GM21447 (cell line): Measurements from ENCODE around the gene ILKAP.

Experiments used
- ATAC-seq: cut with Tn5 transposase; IDR thresholded peaks from one replicate; pipeline ENCODE4 v1.9.1; 2021; ENCODE audit not compliant: unreplicated experiment

ILKAP gene

GRCh38 chr2:238138331-238139195, 64.9 kb downstream of the ILKAP start, which contains the start of gene KLHL30:
TSS of gene KLHL30 (plus strand) at chr2:238138668. CDS start at chr2:238140755, 2,087 bp downstream.
- ATAC-seq, result no peak

GRCh38 chr2:238137885-238138284, 65.6 kb downstream of the ILKAP start:
- ATAC-seq, result no peak

GRCh38 chr2:238136820-238137537, 66.5 kb downstream of the ILKAP start:
- ATAC-seq, result no peak

- no peak for ATAC-seq
These were observed 67.8 kb downstream of the ILKAP start for GRCh38 chr2:238135601-238136150.

GRCh38 chr2:238134393-238134785, 69.1 kb downstream of the ILKAP start:
- no peak for ATAC-seq

- ATAC-seq, result no peak
These were observed 69.7 kb downstream of the ILKAP start for GRCh38 chr2:238133499-238134392.

- no peak for ATAC-seq
These were observed 70.7 kb downstream of the ILKAP start for GRCh38 chr2:238132463-238133450.

GRCh38 chr2:238131761-238132462, 71.6 kb downstream of the ILKAP start:
- ATAC-seq, result no peak

GRCh38 chr2:238130696-238131628, 72.5 kb downstream of the ILKAP start:
- no peak for ATAC-seq

- ATAC-seq, result no peak
These were observed 73.3 kb downstream of the ILKAP start for GRCh38 chr2:238130111-238130695.

GRCh38 chr2:238129166-238130010, 74.1 kb downstream of the ILKAP start:
- no peak for ATAC-seq

GRCh38 chr2:238128534-238129001, 74.9 kb downstream of the ILKAP start:
- no peak for ATAC-seq

GRCh38 chr2:238128061-238128440, 75.4 kb downstream of the ILKAP start:
- no peak for ATAC-seq

GRCh38 chr2:238127165-238128060, 76.1 kb downstream of the ILKAP start:
- no peak for ATAC-seq

- no peak for ATAC-seq
These were observed 76.7 kb downstream of the ILKAP start for GRCh38 chr2:238126775-238127164.

- ATAC-seq, result no peak
These were observed 77.2 kb downstream of the ILKAP start for GRCh38 chr2:238126338-238126737.
